Lung (tissue), 12 donors: ENCODE results near the gene NCLN. TPM values are rescaled to one million over a fixed set of nuclear protein-coding genes. Genes with fewer than 3 reads are reported as not detected.

Source experiments
- ATAC-seq: fragments of 200-7000 bp; cut with Tn5 transposase; one replicate; pipeline ENCODE4 v1.9.1; 2020; ENCODE audit warnings: moderate number of reproducible peaks; ENCODE audit not compliant: insufficient read depth, low FRiP score
- DNase-seq, 3 donors: peaks; one replicate each; pipeline ENCODE4 v3.0.0-alpha.2; 2013 to 2017
- H3K27ac ChIP-seq, 2 donors: one replicate each; pipeline ENCODE4 v1.5.1; 2013; ENCODE audit warnings: mild to moderate bottlenecking in 2 of 2, moderate library complexity in 2 of 2, control low read depth in 1 of 2, inconsistent platforms in 1 of 2, low read depth in 1 of 2, low read length in 1 of 2
- H3K27me3 ChIP-seq, 3 donors: one replicate each; pipeline ENCODE4 v1.5.1; 2013; ENCODE audit warnings: low read length in 2 of 3; ENCODE audit not compliant: control insufficient read depth in 3 of 3, insufficient read depth in 3 of 3
- H3K36me3 ChIP-seq, 4 donors: one replicate each; pipeline ENCODE4 v1.5.1; 2013; ENCODE audit warnings: low read length in 4 of 4, mild to moderate bottlenecking in 1 of 4, moderate library complexity in 1 of 4; ENCODE audit not compliant: control insufficient read depth in 4 of 4, insufficient read depth in 4 of 4
- H3K4me1 ChIP-seq, 5 donors: one replicate each; pipeline ENCODE4 v1.5.1; 2013; ENCODE audit warnings: low read length in 5 of 5, mild to moderate bottlenecking in 2 of 5, moderate library complexity in 1 of 5; ENCODE audit not compliant: control insufficient read depth in 5 of 5, insufficient read depth in 5 of 5
- H3K4me3 ChIP-seq: one replicate; pipeline ENCODE4 v1.5.1; 2013; ENCODE audit warnings: mild to moderate bottlenecking, control low read depth, moderate library complexity
- H3K9ac ChIP-seq, 2 donors: one replicate each; pipeline ENCODE4 v1.5.1; 2013; ENCODE audit warnings: low read length in 2 of 2, control low read depth in 1 of 2; ENCODE audit not compliant: insufficient read depth in 1 of 2
- H3K9me3 ChIP-seq, 4 donors: one replicate each; pipeline ENCODE4 v1.5.1; 2013; ENCODE audit warnings: low read length in 3 of 4, mild to moderate bottlenecking in 1 of 4, moderate library complexity in 1 of 4; ENCODE audit not compliant: control insufficient read depth in 4 of 4, insufficient read depth in 3 of 4
- CTCF ChIP-seq: IDR thresholded peaks from 2 replicates; pipeline ENCODE4 v1.5.1; 2012; ENCODE audit warnings: mild to moderate bottlenecking; ENCODE audit errors: control extremely low read depth, extremely low read depth
- WGBS, 2 donors: extraction: QIAGEN DNeasy Blood & Tissue Kit; methylation state at CpG; one replicate each; pipeline ENCODE4 v1.1.7; 2013; 5-methylcytosine and 5-hydroxymethylcytosine counted together
- polyA plus RNA-seq, 2 donors: library from polyadenylated mRNA; stranded (reverse); fragments of 200-250 nt; gene quantifications; one replicate each; pipeline ENCODE4 v1.2.1, GENCODE V29; 2013
- total RNA-seq, 2 donors: library from RNA; depleted of rRNA in 1 of 2; stranded (reverse); fragments of >200 nt in 1 of 2; gene quantifications; one replicate each; pipeline ENCODE4 v1.2.1, GENCODE V29; 2014 to 2021
- donor health status: control.
- donor health status: control.
- donor health status: Bipolar disorder and iron deficiency.
- donor health status: healthy.
- donor health status: DM: yes; HTN: yes; CAD: no.

The NCLN gene
- total and polyA plus RNA-seq, 4 donors: 24.8 to 117 (median 63.1) TPM

- Histone ChIP-seq H3K9ac (no peak overlapping the region), H3K27ac (no peak overlapping the region), H3K27me3 (no peaks in the 10 kb centered on the region), H3K36me3 (peaks cover 0 to 28% (median 0%) of the 10 kb centered on the region in 4 donors), H3K4me1 (peaks cover 0 to 22% (median 4%) of the 10 kb centered on the region in 5 donors), H3K9me3 (no peaks in the 10 kb centered on the region), H3K4me3 (no peak overlapping the region)
- 60 to 82% methylated on average over 33 to 35 of the region's 35 CpGs for WGBS, 2 donors
- ATAC-seq (no peak), DNase-seq (no peak)
- TF ChIP-seq CTCF: no peak
Observed at GRCh38 chr19:3188627-3189596, 3.2 kb downstream of the NCLN start.

GRCh38 chr19:3189702-3190469, 4.2 kb downstream of the NCLN start:
- no peak overlapping the region for H3K27ac ChIP-seq
- H3K36me3 ChIP-seq: peaks cover 0 to 29% (median 0%) of the 10 kb centered on the region in 4 donors
- no peaks in the 10 kb centered on the region for H3K27me3 ChIP-seq
- no peak overlapping the region for H3K9ac ChIP-seq
- peaks cover 0 to 21% (median 4%) of the 10 kb centered on the region in 5 donors for H3K4me1 ChIP-seq
- 89 to 93% methylated on average over 28 of the region's 28 CpGs for WGBS, 2 donors
- no peak for TF ChIP-seq CTCF
- no peak overlapping the region for H3K4me3 ChIP-seq
- ATAC-seq (no peak), DNase-seq (no peak)
- no peaks in the 10 kb centered on the region for H3K9me3 ChIP-seq

GRCh38 chr19:3190470-3190770, 4.7 kb downstream of the NCLN start:
- 90 to 94% methylated on average over 18 of the region's 18 CpGs for WGBS, 2 donors
- Histone ChIP-seq H3K36me3 (peaks cover 0 to 29% (median 0%) of the 10 kb centered on the region in 4 donors), H3K4me3 (no peak overlapping the region), H3K9me3 (no peaks in the 10 kb centered on the region), H3K27ac (no peak overlapping the region), H3K9ac (no peak overlapping the region), H3K4me1 (peaks cover 0 to 20% (median 4%) of the 10 kb centered on the region in 5 donors), H3K27me3 (no peaks in the 10 kb centered on the region)
- ATAC-seq: no peak
- TF ChIP-seq CTCF: no peak
- DNase-seq: no peak
